Measurements from ENCODE around the gene CRABP2.

The CRABP2 gene

DNA sequence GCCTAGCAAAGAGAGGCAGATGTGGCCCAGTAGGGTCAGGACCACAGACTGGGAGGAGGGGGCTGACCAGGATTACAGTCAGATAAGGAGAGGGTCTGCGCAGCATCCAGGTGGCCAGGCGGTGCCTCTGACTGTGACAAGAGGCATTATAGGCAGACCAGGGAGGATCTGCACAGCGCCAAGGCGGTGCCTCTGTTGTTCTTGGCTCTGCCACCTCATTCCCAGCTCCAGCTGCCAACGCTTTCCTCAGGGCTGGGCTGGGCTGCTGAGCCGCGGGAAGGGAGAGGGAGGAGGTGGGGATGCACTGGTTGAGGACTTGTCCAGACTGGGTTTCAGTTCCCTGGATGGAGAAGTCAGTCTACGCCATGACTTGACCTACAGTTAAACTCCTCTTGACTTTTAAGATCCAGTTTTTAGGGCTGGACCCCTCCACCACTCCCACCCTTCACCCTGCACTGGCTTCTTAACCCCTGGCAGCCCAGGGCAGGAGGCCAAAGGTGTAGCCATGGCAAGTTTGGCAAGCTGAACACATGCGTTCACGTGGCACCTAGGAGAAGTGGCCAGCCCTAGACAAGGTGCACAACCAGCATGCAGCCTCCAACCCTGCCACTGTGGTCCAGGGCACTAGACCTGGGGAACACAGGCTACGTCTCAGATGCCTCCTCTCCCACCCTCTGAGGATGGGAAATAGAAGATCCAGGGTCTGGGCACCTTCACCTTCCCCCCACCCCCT lies 4.5 kb upstream of the CRABP2 start:
- DNase-seq (ENCODE audit: extremely low read depth in 1 of 2, low read depth in 1 of 2) = no peak

DNA sequence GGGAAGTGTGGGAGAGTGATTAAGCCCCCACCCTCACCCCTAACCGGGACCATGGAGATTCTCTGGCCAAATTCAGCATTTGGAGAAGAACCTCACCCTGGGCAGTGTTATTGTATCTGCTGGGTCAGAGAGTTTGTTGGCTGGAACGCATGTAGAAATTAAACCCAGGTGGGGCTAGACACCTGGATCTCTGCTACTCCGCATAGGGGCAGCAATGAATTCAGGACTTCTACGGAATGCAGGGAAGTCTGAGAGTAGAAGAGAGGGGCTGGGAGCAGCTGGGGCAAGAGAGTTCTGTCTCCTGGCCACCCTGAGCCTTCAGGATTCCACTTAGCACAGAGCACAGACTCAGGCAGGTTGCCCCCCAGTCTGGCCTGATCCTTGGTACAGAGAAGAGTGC lies 3.6 kb upstream of the CRABP2 start:
- no peak for DNase-seq (ENCODE audit: extremely low read depth in 1 of 2, low read depth in 1 of 2)

DNA sequence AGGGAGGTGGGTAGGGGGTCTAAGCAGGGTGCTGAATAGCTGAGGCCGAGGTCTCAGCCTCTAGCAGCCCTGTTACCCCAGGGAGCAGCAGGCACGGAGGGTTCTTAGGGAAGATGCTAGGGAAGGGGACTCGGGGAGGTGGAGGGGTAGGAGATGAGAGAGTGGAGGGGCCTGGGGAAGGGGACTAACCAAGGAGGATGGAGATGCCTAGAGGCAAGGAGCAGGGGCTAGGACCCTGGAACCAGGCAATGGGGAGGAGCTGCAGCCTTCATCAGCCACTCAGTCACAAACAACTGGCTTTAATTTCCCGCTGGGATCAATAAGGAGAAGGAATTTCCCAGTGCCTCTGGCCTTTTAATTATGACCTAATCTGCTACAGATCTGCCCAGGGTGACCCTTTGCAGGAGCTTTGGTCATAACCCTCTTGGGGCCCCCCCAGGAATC lies 2.9 kb upstream of the CRABP2 start:
- no peak for DNase-seq (ENCODE audit: extremely low read depth in 1 of 2, low read depth in 1 of 2)

DNA sequence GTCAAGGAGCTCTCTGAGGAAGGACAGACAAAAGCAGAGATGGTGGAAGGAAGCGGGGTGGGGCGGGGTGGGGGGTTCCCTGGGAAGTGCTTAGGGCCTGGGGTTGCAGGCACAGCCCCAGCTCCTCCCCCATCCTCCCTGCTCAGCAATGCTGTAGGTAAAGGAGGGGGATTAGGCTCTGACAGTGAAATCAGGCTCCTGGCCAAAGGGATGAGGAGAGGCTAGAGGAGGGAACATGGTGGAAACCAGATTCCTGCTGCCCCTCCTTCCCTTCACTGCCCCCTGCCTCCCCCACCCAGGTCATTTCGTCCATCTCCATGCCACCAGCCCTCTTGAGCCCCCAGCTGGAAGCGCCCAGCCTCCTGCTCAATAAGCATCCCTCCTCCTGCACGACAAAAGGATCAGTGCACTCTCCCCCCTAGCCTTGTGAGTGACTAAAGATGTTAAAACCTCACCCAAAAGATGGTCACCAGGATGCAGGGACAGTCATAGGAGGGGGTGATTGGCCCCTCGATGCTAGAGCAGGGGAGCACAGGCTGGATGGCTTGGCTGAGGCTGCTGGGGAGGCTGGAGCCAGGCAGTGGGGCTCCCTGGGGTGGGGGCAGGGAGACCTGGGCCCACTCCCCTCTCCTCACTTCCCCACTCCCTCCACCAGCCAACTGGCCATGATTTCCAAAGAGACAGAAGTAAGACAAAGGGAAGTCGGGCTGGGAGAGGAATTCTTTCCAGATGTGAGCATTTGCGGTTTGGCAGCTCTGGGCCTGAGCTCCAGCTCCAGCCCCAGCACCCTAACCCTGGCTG lies 2.2 kb upstream of the CRABP2 start:
- no peak for DNase-seq (ENCODE audit: extremely low read depth in 1 of 2, low read depth in 1 of 2)

DNA sequence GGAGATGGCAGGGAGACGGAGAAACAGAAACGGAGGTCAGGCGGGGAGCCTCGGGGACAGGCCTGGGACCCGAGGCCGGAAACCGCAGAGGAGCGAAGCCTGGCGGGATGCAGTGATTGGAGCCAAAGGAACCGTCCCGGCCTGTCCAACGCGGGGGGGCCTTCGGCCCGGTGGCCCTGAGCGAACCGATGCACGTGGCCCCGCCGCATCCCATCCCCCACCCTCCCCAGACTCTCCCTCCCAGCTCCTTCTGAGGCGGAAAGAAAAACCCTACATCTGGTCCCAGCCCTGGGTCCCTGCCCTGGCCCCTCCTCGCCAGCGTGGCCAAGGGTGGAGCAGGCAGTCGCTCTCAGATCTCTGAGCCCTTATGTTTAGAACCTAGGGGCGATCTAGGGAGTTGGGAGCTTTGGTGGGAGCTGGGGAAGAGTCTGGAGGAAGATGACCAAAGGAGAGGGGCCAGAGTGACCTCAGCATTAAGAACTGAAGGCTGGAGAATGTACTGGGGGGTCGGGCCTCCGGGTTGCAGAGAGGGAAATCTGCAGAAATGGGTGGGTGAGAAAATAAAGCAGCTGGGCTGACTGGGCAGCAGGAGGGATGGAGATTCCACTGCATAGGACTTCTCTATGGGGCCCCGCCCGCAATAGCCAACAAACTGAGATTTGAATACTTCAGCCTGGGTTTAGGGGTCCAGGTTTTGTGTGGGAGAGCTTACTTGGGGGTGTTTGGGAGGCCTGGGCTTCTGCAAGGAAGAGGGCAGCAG lies 1.5 kb upstream of the CRABP2 start:
- no peak for DNase-seq (ENCODE audit: extremely low read depth in 1 of 2, low read depth in 1 of 2)

DNA sequence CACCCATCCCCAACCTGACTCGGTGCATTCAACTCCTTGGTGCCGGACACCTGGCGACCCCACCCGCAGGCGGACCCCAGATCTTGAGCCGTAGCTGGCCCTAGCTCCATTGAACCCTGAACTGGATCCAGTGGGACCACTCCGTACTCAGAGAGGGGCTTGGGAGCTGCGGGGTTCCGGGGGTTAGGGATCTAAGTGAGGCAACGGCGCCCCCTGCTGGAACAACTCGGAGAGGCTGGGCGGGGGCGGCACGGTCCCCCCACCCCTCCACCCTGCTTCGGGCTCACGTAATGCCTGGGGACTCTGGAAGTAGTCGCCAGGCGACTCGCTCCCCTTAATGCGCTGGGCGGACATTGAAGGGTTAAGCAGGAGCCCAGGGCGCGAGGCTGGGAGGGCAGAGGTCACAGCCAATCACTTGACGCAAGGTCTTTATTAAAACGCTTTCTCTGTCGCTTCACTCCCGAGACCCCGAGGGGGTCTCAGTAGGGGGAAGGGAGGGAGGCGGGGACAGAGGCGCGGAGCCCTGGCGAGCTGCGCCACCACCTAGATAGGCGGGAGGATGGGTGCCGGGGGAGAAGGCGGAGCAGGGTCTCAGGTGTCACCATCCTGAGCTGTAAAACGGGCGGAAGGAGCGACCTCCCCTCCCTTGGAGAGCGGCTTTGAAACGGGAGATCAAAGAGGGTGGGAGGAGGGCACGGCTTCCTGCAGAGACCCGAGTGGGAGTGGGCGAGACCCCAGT lies 704 bp upstream of the CRABP2 start:
- DNase-seq (ENCODE audit: extremely low read depth in 1 of 2, low read depth in 1 of 2) = peak in 1 of 2 donors; percentile 45

DNA sequence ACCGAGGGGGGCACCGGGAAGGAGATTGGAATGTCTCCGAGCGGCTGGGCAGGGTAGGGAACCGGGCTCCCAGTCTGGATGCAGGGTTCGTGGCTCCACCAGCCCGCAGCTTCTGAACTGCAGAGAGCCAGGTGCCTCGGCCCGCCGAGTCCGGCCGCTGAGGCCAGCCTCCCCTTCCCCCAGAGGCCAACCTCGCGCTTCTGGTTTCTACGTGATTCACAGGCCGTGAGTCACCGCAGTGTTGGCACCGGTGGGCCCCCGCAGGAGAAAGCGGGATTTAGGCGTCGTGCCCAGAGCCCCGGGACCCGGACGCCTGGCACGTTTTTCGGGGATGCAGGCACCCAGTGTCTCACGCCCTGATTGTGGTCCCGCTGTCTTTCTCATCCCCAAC lies 458 bp downstream of the CRABP2 start:
- no peak for DNase-seq (ENCODE audit: extremely low read depth in 1 of 2, low read depth in 1 of 2)

DNA sequence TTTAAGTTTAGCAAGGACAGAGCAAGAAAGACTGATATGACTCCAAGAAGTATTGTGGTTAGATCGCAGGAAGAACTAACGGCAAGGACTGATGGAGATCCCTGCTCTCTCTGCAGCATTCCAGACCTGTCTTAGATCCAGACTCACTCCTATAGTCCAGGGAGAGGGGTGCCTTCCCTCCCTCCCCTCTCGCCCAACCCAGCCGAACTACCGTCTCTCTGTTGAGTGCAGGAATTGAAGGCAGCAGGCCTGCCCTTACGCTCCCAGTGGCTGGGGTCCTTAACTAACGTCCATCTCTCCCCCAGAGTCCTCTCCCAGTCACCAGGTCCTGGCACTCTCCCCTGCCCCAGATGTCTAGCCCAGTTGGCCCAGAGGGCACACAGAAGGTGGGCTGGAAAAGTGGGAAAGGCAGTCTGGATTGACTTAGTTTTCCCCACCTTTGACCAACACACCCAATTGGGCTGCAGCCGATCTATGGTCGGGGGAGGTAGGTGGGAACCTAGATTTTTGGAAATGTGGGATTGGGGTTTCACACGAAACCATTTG lies 1.1 kb downstream of the CRABP2 start:
- DNase-seq (ENCODE audit: extremely low read depth in 1 of 2, low read depth in 1 of 2) = no peak

DNA sequence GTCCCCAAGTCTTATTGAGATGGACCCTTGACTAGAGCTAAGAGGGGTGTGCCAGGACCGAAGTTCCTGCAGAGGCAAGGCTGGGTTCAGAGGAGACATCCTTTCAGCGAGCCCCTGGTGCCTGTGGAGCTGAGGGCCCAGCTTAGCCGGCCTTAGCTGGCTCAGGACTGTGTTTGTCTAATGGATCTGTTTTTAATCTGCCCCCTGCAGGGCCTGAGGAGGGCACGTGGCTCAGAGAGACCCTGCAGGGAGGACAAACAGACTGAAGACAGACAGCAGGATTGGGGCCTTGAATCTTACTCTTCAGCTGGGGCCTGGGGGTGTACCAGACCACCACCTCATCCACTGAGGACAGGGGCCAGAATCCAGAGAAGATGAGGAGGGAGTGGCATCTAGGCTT lies 1.6 kb downstream of the CRABP2 start:
- DNase-seq (ENCODE audit: extremely low read depth in 1 of 2, low read depth in 1 of 2) = no peak

DNA sequence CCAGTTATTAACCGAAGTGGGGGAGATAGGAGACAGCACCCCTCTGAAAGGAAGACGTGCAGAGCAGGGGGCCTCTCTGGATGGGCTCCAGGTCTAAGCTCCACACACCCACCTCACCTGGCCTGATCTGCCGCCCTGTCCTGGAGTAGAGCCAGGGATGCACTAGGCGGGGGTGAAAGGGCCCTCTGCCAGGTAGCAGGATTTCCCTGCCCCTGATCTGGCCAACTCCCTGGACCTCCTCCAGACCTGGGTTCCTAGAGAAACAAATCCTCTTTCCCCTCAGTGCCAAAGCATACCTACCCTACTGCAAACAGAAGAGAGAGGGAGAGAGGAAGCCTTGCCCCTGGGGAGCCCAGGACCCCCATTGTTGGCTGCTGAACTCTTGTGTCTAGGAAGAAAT lies 2.0 kb downstream of the CRABP2 start:
- DNase-seq (ENCODE audit: extremely low read depth in 1 of 2, low read depth in 1 of 2) = no peak

DNA sequence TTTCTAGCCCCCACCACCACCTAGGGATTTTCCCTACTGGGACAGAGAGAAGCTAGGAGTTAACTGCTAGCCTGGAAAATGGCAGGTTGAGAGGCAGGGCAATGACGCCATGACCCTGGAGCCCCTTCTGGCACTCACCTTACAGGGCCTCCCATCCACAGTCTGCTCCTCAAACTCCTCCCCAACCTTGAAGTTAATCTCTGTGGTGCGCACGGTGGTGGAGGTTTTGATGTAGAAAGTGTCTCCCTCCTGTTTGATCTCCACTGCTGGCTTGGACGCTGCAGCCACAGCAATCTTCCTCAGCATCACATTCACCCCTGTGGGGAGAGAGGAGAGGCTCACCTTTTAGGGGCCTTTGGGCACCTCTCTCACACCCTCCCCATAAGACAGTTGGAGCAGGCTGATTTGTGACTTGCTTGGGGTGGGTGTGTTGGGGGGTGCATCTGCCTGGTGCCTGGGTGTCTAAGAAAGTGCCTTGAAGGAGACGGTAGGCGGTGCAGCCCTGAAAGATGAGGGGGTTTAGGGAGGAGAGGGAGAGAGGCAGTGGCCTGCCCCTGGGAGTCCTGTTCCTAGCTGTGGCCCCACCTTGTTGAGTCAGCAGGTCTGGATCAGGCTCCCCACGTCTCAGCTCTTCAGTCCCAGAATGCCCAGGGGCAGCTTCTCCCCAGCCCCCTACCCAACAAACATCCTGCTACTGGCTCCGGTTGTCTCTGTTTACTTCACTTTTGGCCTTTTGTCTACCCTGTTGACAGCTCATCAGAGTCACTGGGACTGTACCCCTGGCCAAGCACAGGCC lies 4.4 kb downstream of the CRABP2 start:
- DNase-seq (ENCODE audit: extremely low read depth in 1 of 2, low read depth in 1 of 2) = no peak

DNA sequence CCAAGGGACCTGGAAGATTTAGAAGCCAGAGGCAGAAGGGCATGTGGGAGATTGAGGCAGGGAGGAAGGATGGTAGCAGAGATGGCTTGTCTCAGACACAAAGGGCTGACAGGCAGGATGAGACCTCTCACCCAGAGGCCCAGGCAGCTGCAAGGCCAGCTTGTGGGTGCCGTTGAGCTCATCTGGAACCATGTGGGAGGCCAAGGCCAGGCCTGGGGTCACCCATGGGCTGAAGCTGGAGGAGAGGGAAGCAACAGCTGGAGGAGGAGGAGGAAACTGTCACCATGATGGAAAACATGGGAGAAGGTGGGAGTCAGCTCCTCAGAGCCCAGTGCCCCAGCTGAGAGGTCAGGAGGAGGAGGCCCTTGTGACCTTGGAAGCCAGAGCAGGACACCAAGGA lies 6.4 kb downstream of the CRABP2 start:
- DNase-seq (ENCODE audit: extremely low read depth in 1 of 2, low read depth in 1 of 2) = no peak

DNA sequence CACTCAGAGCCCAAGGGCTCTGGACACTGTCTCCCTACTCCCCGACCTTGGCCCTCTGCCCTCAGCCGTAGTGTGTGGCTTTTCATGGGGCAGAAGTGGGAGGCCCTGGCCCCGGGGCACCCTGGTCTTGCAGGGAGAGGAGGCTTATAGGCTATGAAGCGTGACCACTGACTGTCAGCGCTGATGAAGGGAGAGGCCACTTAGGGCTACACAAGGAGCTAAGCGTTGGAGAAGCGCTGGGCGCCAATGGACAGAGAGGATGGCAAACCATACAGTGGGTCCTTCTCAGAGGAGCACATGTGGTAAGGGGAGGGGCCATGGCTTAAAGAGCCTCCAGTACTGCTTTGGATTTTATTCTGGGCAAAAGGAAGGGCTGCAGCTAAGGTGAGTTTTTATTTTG lies 7.9 kb downstream of the CRABP2 start:
- no peak for DNase-seq (ENCODE audit: extremely low read depth in 1 of 2, low read depth in 1 of 2)

DNA sequence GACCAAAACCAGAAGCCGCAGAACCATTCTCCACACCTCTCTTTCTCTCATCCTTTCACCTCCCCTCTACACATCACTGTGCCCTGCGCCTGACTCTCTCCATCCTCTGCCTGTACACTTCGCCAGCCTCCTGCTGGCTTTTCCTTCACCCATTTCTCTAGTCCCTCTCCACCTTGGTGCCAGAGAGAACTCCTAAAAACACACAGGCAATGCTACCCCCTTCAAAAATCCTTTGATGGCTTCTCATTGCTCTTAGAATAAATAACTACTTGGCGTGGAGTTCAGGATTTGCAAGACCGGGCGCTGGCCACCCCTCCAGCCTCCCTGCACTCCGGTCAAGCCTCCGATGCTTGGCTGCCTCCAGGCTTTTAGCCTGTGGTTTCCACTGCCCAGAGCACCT lies 8.6 kb downstream of the CRABP2 start:
- DNase-seq (ENCODE audit: extremely low read depth in 1 of 2, low read depth in 1 of 2) = no peak

DNA sequence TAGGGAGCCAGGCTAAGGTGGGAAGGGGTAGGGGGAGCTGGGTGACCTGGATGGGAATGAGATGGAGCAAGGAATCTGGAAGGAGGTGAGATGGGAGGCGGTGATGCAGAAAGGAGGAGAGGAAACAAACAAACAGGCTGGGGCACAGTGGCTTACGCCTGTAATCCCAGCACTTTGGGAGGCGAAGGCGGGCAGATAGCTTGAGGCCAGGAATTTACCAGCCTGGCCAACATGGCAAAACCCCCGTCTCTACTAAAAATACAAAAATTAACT lies 10.8 kb downstream of the CRABP2 start:
- DNase-seq (ENCODE audit: extremely low read depth in 1 of 2, low read depth in 1 of 2) = no peak

DNA sequence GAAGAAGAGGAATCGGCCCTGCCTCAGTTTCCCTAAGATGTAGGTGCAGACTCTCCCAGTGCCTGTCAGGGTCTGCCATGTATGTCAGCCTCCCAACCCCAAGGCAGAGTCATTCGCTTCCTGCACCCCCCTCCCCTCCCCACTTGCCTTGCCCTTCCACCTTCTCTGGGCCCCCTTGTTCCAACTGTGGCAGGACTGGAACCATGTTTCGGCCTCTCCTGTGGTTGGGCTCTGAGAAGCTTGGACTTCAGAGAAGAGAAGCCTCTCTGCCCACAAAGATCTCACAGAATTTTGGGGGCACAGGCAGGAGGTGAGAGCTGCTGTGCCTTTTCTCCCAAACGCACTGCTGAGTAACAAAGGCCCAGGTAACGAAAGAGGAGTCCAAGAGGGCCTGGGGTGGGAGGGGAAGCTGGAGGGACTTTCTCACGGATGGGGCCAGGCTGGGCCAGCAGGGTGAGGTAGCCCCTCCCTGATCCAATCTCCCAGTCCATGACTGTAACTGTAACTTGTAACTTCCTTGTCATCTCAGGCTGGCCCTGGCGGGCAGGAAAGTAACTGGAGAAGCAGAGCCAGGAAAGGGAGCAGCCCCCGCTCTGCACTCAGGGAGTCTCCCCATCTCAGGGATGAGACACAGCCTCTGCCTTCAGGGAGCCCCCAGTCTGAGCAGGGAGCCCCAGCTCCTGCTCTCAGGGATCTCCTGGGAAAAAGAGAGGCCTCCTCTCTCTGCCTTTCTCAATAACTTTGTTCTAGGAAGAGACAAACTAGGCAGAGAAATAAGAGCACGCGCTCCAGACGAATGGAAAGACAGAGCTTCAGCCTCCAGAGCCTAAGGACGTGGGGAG lies 11.3 kb downstream of the CRABP2 start:
- DNase-seq (ENCODE audit: extremely low read depth in 1 of 2, low read depth in 1 of 2) = no peak

DNA sequence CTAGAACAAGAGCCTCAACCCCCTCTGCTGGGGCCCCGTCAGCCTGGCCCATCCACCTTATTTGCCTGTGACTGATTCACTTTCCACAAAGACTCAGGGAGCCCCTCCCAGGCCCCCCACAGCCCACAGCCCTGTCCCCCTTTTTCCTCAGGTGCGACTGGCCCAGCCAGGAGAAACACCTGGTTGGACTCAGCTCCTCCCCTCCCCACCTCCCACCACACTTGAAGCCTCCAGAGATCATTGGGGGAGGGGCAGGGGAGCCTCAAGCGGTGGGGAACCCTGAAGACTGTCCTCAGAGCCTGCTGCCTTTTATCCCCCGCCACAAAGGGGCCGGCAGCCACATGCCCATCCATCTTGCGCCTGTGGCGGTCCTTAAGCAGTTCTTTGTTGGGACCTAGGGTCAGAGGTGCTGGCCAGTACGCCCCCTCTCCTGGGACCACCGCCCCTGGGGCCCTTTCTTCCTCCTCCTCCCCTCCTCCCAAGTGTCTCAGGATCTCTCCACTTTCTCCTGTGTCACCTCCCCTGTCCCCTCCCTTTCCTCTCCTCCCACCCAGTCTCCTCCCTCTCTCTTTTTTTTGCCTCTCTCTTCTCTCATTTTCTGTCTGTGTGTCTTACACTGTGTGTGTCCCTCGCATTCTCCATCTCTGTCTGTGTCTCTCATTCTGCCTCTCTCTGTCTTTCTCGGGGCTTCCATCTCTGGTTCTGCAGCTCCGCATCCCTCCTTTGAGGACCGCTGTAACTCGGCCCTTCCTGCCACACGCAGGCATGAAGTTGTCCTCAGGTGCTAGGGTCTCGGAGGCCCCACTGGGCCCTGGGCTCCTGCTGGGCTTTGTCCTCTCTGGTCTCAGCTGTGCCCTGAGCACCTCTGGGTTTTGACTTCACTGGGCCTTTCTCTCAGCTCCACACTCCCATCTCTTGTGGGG lies 12.2 kb downstream of the CRABP2 start:
- DNase-seq (ENCODE audit: extremely low read depth in 1 of 2, low read depth in 1 of 2) = no peak

DNA sequence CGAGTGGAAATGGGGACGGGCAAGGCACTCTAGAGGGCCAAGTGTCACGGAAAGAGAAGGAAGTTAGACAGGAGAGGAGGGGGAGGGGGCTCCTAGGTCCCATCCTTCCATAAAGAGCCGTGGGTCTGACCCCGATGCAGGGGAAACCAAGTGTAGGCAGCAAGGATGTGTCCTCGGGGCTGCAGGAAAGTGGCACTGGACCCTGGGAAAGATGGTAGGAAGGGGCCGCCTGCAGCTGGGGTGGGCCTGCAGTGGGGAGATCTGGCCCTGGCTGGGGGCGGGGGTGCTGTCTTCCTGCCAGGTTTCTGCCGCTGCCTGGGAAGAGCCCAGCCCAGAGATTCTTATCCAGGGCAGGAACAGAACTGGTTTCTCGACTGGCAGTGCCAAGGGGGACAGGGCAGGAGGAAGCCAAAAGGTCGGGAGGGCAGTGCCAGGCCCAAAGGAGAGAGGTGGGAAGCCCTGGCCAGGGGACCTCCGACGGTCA lies 12.9 kb downstream of the CRABP2 start:
- DNase-seq (ENCODE audit: extremely low read depth in 1 of 2, low read depth in 1 of 2) = no peak
